GM12892 (cell line): Measurements from ENCODE around the gene DOK4.

Experiments
- POLR2A ChIP-seq: IDR thresholded peaks from 2 replicates; pipeline ENCODE4 v1.6.1; 2011; ENCODE audit warnings: low read depth, low read length, control low read depth
- POLR2AphosphoS5 ChIP-seq: IDR thresholded peaks from 2 replicates; pipeline ENCODE4 v1.6.1; 2011; ENCODE audit warnings: low read depth, low read length, control low read depth
- TAF1 ChIP-seq: IDR thresholded peaks from 2 replicates; pipeline ENCODE4 v1.6.1; 2011; ENCODE audit warnings: low read depth, mild to moderate bottlenecking, control low read depth, low read length, borderline replicate concordance

- TF ChIP-seq POLR2A (no peak), TAF1 (no peak), POLR2AphosphoS5 (no peak)
Observed at GRCh38 chr16:57535680-57536305, 49.5 kb upstream of the DOK4 start.
